Measurements from ENCODE around the gene ZBTB21.

ZBTB21 gene

GRCh38 chr21:42021371-42022090, 11.4 kb upstream of the ZBTB21 start (continued):
- no peak for TF ChIP-seq OSR1 (CRISPR knock-in tag; IDR thresholded peaks at IDR 0.05)
- TF ChIP-seq GLIS3 (CRISPR knock-in tag; IDR thresholded peaks at IDR 0.05): no peak
- no peak for TF ChIP-seq ESRRG (CRISPR knock-in tag; IDR thresholded peaks at IDR 0.05)
- TF ChIP-seq ARNTL (CRISPR knock-in tag; IDR thresholded peaks at IDR 0.05; ENCODE audit: borderline replicate concordance, low read depth): no peak
- TF ChIP-seq CSDC2 (CRISPR knock-in tag; IDR thresholded peaks at IDR 0.05): no peak
- TF ChIP-seq ZNF565 (CRISPR knock-in tag; conservative IDR thresholded peaks at IDR 0.05; ENCODE audit: low read depth): no peak
- TF ChIP-seq TCF4 (CRISPR knock-in tag; IDR thresholded peaks at IDR 0.05; ENCODE audit: borderline replicate concordance): no peak
- no peak for TF ChIP-seq PPARA (CRISPR knock-in tag; IDR thresholded peaks at IDR 0.05; ENCODE audit: borderline replicate concordance)
- no peak for TF ChIP-seq ZC3H10 (CRISPR knock-in tag; IDR thresholded peaks at IDR 0.05)

GRCh38 chr21:42019706-42020105, 9.5 kb upstream of the ZBTB21 start:
- ATAC-seq: no peak
- TF ChIP-seq TCF4 (CRISPR knock-in tag; IDR thresholded peaks at IDR 0.05; ENCODE audit: borderline replicate concordance) (no peak), CREB5 (CRISPR knock-in tag; IDR thresholded peaks at IDR 0.05; ENCODE audit: low read depth) (no peak), TOX (CRISPR knock-in tag; IDR thresholded peaks at IDR 0.05; ENCODE audit: borderline replicate concordance) (no peak), ZFP3 (CRISPR knock-in tag; IDR thresholded peaks at IDR 0.05) (no peak), GLIS3 (CRISPR knock-in tag; IDR thresholded peaks at IDR 0.05) (no peak), ZFP30 (CRISPR knock-in tag; IDR thresholded peaks at IDR 0.05) (no peak), ZNF565 (CRISPR knock-in tag; conservative IDR thresholded peaks at IDR 0.05; ENCODE audit: low read depth) (no peak), ISL1 (CRISPR knock-in tag; IDR thresholded peaks at IDR 0.05) (no peak), PATZ1 (CRISPR knock-in tag; IDR thresholded peaks at IDR 0.05; ENCODE audit: borderline replicate concordance) (no peak), PPARA (CRISPR knock-in tag; IDR thresholded peaks at IDR 0.05; ENCODE audit: borderline replicate concordance) (no peak), ZC3H10 (CRISPR knock-in tag; IDR thresholded peaks at IDR 0.05) (no peak)
- TF ChIP-seq, protein P1, sequence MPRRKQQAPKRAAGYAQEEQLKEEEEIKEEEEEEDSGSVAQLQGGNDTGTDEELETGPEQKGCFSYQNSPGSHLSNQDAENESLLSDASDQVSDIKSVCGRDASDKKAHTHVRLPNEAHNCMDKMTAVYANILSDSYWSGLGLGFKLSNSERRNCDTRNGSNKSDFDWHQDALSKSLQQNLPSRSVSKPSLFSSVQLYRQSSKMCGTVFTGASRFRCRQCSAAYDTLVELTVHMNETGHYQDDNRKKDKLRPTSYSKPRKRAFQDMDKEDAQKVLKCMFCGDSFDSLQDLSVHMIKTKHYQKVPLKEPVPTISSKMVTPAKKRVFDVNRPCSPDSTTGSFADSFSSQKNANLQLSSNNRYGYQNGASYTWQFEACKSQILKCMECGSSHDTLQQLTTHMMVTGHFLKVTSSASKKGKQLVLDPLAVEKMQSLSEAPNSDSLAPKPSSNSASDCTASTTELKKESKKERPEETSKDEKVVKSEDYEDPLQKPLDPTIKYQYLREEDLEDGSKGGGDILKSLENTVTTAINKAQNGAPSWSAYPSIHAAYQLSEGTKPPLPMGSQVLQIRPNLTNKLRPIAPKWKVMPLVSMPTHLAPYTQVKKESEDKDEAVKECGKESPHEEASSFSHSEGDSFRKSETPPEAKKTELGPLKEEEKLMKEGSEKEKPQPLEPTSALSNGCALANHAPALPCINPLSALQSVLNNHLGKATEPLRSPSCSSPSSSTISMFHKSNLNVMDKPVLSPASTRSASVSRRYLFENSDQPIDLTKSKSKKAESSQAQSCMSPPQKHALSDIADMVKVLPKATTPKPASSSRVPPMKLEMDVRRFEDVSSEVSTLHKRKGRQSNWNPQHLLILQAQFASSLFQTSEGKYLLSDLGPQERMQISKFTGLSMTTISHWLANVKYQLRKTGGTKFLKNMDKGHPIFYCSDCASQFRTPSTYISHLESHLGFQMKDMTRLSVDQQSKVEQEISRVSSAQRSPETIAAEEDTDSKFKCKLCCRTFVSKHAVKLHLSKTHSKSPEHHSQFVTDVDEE (CRISPR knock-in tag; IDR thresholded peaks at IDR 0.05): no peak

- no peak for ATAC-seq
- no peak for TF ChIP-seq ESRRG (CRISPR knock-in tag; IDR thresholded peaks at IDR 0.05)
Observed at GRCh38 chr21:42019101-42019605, 9.0 kb upstream of the ZBTB21 start.

DNA sequence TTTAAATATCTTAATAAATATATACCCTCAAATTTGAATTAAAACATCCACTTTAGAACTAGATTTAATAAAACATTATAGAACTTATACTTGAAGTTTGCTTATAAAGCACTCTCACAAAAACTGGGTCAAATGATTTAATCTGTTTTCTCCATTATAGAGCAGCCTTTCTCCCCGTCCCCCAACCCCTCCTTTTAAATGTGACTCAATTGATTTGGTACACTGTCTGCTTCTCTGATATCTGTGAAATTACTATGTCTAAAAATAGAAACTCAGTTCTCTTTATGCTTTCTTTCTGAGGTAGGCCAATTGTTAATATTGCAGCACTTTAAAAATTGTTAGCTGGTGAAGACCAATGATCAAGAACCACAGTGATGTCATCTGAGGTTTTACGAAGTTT, 6.9 kb upstream of the ZBTB21 start:
- no peak for ATAC-seq
- no peak for TF ChIP-seq CSRNP3 (CRISPR knock-in tag; IDR thresholded peaks at IDR 0.05)
- no peak for TF ChIP-seq ZNF70 (CRISPR knock-in tag; IDR thresholded peaks at IDR 0.05)
- no peak for TF ChIP-seq GLIS3 (CRISPR knock-in tag; IDR thresholded peaks at IDR 0.05)
- TF ChIP-seq PPARA (CRISPR knock-in tag; IDR thresholded peaks at IDR 0.05; ENCODE audit: borderline replicate concordance): no peak
- no peak for TF ChIP-seq ZNF565 (CRISPR knock-in tag; conservative IDR thresholded peaks at IDR 0.05; ENCODE audit: low read depth)
